CD1c-positive myeloid dendritic cell (primary cell): ENCODE measurements around the gene WDFY4.

Source experiments
- DNase-seq: peaks from one replicate; pipeline ENCODE4 v3.0.0-alpha.2; 2016; ENCODE audit errors: extremely low spot score

Gene WDFY4

DNA sequence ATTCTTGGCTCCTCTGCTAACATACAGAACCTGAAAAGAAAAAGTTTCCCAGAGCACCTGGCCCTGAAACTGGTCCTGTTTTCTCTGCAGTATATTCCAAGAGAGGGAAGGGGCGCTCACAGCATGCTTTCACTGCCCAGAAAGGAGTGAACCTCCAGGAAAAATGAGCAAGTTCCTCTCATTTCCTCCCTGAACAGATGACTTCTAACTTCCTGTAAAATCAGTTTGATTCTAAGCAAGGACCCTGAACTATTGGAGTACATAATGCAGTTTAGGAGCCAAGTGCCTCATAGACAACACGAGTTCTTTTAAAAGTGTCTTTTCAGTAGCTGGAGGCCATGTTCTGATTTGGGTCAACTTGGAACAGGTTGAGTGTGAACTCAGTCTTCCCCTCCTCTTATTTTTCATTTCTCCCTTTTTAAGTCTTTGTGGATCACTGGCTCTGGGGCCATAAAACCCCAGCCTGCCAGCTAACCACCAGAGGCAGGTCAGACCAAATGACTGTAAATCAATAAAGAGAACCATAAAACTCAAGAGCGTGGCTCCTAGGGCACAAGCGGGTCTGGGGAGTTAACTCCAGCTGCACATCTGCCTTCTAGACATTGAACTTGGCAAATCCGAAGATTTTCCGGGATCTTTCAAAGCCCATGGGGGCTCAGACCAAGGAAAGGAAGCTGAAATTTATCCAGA lies 260.9 kb downstream of the WDFY4 start:
- DNase-seq, result no peak

DNA sequence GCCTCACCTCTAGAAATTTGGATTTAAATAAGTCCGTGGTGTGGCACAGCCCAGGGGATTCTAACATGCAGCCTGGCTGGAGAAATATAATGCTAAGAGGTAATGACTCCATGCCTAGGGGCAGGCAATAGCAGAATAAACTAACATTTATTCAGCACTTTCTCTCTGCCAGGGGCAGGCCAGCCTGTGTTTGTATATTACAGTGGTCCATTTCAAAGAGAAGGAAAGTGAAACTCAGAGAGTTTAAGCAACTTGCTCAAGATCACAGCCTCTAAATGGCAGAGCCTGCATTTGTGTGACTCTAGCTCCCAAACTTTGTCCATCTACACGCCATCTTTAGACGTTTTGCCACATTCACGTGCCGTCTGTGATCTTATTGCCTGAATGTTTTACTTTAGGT lies 261.7 kb downstream of the WDFY4 start:
- no peak for DNase-seq

DNA sequence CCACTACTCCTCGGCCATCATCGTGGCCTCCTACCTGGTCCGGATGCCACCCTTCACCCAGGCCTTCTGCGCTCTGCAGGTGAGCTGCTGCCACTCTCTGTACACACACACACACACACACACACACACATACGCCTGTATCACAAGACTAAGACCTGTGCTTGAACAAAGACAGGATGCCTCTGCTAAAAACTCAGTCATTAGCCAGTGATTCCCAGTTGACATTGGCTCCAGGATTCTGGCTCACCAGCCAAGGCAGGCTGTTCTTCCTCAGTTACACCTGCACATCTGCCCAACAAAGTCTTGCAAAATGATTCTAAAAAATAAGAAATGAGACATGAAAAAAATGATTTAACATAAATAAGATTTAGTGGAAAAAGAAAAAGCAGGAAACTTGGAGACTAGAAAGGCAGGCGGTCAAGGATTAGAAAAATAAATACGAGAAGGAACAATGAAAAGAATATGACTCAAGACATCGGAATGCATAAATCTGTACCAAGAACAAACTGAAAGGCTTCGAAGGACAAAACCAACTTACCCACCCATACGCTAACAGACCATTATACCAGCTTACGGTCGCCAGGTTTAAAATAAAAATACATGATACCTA lies 262.3 kb downstream of the WDFY4 start:
- DNase-seq, result no peak

DNA sequence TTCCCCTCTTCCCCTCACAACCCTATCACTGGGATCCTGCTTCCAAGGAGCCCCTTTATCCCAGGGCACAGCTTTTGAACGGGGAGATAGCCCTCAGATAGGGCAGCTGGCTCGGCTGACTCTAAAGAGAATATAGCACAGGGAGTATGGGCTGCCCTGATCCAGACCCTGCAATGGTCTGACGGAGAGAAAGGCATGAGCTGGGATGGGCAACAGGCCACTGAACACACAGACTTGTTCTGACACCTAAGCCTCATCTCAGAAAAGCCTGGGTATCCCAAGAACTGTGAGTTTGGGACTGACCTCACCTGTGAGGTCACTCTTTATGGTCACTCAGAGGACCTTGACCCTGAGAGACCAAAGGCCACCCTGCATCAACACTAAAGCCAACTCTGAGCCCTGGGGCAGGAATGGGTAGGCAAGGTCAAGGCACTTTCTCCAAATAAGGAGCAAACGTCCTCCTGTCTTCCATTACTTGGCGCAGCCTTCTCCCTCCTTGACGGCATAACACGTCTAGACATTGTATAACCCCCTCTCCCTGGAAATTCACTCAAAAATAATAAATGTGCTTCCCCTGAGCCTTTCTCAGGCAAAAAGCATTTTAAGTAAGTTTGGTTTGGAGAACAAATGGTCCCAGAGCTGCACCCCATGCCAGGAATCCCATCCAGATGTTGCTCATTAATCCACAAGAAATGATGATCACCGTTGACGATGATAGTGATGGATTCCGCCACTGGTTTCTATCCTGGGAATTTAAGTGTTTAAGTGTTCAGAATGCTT lies 263.2 kb downstream of the WDFY4 start:
- no peak for DNase-seq

DNA sequence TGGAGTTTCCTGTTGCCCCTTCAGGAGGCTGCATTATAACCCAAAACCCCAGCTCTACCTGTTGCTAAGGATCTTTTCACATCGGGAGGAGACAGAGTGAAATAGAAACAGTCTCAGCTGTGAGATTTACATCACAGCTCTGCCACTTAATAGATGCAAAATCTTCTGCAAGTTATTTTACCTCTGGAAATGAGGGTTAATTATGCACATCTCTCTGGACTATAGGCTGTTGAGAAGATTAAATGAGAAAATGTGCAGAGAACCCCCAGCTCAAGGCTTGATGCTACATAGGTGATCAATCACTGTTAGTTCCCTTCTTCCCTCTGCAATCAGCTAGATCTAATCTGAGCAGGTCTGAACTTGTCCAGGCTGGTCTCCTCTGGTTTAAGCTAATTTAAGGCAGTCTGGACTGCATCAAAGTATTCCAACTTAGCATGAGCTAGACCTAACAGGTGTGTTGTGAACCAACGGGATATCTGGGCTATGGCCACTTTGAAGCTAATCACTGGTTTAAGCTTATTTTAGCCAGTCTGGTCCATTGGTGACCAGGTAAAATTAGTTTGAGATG lies 263.9 kb downstream of the WDFY4 start:
- DNase-seq, result no peak

DNA sequence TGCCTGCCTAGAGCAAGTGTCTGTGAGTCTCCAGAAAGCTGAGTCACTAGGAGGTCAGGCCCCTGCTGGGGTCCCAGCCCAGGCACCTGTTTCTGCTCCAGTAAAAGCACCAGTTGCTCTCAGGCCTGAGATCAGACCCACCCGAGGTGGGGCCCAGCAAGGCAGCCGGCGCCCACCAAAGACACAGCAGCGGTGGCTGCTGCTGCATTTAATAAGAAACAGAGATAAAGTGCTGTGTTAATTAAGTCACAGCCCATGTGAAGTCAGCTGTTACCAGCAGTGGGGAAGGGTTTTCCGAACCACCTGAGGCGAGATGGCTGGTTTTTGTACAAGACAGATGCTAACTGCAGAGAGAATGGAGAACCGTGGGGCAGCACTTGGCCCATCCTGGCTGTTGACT lies 267.0 kb downstream of the WDFY4 start:
- DNase-seq, result no peak

DNA sequence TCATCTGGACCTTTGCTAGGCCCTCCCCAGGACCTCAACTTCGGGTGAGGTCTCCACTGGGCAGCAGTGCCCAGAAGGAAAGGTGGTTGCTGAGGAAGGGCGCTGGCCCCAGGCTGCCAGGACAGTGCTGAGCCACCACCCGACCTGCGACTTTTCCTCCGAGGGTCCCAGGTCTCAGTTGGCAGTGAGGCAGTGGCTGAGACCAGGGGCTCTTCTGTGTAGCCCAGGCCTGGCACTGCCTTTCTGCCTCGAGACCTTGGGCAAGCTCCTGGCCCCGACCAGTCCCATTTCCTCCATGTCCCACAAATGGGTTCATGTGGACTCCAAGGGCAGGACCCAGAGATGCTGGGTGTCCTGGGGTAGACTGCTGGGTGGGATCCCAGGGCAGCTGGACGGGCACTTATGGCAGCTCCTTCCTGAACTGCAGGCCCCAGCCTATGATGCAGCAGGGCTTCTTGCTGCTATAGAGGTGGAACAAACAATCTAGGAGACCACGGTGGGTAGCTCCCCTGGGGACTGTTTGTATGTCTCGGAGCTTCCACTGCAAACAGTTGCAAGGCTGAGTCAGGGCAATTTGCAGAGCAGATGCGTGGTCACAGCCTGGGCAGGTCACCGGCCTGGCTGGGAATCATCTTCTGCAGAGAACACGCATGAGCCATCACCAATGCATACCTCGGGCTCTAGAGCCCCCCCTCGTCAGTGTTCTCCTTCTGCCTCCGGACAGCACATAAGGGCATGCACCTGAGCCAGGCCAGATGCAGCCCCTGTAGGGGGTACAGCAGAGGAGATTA lies 272.9 kb downstream of the WDFY4 start:
- DNase-seq, result no peak

DNA sequence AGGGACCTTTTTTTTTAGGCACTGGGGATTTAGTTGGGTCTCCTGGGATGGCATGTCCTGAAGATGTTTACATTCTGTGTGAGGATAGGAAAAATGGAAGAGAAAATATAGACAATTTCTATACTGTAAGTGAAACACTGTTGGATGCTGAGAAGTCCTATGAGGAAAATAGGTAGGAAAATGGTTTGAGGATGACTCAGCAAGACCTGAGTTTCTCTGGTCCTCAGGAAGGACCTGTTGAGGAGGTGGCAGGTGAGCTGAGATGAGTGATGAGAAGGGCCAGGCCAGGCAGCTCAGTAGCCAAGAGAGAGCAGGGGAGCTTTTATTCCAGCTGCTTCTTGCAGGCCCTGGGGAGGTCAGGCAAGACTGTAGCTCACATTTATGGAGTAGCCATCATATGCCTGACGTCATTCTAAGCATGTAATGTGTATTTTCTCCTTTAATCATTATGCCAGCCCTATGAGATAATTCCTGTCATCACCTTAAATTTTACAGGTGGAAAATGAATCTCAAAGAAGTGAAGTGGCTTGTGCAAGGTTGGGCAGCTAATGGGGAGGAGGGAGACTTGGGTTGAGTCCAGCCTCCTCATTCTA lies 274.0 kb downstream of the WDFY4 start:
- DNase-seq, result no peak

DNA sequence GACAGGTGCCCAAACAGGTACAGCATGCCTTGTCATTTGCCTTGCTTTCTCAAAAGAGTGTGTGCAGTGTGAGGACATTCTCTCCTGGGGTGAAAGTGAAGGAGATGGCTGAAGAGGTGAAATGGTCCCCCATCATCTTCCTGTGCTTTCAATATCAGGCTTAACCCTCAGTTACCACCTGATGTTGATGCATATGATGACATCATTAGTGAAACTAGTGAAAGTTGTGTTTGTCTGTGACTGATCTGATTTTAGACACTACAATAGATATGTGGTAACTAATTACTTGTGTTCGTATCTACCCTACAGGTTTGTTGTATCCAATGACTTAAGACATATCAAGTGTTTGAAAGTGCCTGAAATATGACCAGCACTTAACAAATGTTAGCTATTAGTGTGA lies 279.4 kb downstream of the WDFY4 start:
- no peak for DNase-seq

DNA sequence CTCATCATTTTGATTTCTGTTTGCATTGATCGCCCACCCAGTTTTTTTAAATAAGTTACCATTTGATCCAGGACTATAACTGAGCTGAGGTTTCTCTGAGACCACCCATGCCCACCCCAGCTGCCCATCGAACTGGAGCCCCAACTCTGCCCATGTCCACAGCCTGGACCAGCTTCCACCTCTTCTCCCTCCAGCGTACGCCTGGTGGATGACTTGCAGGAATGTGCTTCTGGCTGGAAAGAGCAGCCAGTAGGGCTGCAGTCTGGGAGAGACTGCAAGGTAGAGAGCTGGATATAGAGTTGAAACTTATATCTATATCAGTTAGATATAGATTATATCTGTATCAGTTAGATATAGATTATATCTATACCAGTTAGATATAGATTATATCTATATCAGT lies 280.8 kb downstream of the WDFY4 start:
- no peak for DNase-seq

DNA sequence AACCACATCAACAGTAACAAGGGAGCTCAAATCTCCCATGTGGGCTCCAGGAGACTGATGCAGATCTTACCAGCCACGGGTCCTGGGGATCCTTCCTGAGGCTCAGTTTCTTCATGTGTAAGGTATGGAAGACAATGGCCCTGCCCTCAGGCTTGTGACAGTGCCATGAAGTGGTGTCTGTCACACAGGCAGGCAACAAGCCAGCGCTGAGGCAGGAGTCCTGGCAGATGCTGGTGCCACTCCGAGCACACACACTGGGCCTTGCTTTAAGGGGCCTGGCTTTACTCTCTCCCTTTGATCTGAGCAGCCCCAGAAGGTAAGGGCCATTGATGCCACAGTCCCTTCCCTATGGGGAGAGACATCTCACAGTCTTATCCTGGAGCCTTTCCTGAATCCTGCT lies 283.4 kb downstream of the WDFY4 start:
- DNase-seq, result no peak

DNA sequence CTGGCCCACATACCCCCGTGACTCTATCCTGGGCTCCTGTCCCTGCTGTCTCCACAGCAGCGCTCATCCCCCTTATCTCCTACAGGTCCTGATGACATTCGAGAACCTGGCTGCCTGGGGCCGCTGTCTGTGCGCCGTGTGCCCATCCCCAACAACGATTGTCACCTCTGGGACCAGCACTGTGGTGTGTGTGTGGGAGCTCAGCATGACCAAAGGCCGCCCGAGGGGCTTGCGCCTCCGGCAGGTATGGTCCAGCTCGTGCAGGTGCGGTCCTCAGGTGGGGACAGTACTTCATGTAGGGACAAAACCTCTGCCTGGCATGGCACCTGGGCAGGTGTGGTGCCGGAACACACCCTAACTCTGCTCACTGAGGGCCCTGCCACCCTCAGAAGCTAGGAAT lies 285.4 kb downstream of the WDFY4 start:
- DNase-seq, result no peak

DNA sequence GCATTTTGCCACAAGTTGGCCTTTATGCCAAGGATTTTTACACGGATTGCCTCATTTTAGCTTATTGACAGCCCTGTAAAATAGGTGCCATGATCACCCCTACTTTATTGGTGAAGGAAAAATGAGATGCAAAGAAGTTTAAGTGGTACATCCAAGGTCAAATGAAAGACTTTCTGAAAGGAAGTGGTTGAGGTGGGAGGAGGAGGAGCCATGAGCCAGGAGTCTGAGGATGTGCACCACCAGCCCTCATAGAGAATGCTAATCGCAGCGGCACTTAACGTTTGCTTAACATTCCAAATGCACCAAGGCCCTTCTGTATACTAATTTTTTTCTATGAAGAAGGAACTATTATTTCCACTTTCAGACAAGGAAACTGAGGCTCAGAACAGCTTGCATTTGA lies 286.0 kb downstream of the WDFY4 start:
- no peak for DNase-seq

DNA sequence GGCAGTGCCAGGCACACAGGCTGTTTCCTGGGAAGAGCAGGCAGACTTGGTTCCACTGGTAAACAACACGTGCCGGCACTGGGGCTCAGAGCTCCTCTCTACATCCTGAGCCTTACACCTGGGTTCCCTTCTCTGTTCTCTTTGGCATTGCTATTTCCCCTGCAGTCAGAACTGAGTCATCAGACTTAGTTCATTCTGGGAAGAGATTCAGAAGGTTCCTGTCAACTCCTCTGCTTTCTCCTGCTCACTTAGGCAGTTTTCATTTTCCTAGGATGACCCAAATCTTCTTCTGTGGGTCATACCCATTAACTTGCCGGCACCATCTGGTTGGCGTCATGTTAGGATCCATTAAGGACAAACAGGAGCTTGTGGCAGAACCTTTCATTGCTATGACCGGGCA lies 288.4 kb downstream of the WDFY4 start:
- no peak for DNase-seq

DNA sequence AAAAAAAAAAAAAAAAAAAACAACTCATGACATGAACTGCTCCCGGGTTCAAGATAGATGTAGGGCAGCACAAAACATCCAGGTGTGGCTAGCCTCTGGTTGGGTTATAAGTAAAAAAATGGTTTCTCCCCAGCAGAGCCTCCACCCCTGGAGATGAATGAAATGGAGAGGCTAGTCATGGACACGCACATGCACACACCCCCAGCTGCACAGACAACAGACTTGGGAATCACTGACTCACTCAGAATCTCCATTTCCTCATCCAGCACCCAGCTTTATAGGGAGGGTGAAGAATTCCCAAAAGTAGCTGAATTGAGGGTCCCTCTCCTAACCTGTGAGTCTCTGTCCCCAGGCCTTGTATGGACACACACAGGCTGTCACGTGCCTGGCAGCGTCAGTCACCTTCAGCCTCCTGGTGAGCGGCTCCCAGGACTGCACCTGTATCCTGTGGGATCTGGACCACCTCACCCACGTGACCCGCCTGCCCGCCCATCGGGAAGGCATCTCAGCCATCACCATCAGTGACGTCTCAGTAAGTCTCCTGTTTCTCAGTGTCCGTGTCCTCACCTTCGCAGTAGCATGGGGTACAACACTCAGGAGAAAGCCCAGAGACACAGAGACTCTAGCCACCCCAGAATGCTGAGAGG lies 290.0 kb downstream of the WDFY4 start:
- DNase-seq, result no peak

DNA sequence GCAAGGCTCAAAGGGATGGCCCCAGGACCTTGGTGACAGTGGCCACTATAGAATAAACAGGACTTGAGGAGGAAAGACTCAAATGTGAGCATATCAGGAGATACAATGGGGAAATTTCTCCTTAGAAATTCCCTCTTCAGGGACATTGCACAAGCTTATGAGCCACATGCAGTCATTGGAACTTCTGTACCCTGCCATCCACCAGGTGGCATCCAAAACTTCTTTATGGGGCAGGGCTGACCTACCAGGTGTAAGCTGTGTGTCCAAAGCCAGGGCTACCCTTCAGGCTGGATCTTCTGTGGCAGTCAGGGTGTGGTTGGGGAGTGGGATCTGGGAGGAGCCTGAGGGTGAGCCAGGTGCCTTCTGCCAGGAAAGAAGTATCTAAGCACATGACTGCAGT lies 291.5 kb downstream of the WDFY4 start:
- no peak for DNase-seq

DNA sequence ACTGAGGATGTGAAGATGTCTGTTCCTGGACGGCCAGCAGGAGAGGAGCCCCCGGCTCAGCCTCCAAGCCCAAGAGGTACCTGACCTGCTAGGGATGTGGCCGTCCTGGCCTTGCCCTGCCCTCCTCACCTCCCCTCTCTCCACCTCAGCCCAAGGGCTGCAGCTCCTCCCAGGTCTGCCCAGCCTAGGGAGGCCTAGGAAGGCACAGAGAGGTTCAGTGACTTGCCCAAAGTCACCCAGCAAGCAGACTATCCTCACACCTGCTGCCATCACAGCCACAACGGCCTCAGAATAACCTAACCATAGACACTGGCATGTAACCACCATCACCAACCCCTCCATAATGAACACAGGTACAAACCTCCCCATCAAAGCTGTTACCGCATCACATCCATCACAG lies 293.6 kb downstream of the WDFY4 start:
- no peak for DNase-seq

DNA sequence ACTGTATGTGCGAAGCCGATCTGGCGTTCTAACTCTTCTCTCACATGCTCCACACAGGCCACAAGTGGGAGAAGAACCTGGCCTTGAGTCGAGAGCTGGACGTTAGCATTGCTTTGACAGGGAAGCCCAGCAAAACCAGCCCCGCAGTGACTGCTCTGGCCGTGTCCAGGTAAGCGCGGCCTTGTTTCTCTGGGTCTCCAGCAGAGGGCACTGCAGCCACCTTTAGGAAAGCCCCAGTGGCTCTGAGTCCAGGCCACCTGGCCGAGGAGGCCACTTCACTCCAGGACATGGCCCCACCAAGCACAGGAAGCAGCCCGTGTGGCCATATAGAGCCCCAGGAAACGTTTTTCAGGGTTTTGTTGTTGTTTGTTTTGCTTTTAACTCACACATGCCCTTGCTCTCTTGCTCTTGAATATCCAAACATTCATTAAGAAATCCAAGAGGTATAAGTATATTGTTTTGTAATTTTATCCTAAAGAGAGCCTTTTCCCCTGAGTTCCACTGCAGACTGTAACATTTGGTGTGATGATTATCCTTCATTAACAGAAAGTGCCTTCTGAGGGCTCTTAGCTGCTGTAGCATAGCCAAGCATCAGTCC lies 296.7 kb downstream of the WDFY4 start:
- peak; percentile 39 for DNase-seq

DNA sequence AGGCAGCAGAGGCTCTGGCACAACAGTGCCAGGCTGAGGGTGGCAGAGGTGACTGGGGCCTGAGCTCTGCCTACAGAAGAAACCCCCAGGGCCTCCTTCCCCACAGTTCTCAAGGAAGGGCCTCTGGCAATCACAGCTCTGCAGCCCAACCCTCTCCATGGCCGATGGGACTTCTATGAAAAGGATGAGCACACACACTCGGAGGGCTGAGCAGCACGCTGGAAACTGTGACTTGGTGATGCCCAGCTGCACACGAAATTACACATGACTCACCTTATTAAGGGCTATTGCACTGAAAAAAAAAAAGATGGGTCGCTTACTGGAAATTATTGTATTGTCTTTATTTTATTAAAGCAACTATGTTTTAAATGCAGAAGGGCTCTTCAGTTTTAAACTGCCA lies 297.9 kb downstream of the WDFY4 start:
- DNase-seq, result no peak

DNA sequence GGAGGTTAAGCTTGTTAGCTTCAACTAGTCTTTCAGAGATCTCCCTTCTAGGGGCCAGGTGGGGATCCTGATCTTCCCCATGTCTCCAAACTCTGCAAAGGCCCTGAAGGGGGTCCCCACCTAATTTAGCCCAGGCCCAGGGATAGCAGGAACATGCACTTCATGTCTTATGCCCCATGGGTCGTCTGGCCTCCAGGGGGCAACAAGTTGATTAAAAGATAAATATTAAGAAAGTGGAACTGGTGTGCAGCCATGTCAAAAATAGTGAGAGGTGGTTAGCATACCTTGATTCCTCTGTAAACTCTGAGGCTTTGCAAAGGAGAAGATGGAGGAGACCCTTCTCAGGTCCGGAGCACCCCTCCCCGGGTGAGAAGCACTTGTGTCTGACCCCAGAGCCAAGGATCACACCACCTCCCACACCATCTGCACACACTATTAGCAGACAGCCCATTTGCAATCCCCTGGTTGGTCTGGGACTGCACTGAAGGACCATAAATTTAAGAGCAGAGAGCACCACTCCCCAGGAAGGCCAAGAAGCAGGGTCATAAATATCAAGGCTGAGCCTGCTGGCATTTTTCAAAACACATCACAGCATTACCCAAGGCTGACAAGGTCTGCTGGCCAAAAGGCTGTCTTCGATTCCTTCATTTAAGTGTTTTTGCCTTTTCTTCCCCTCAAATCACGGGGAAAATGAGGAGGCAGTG lies 299.1 kb downstream of the WDFY4 start:
- no peak for DNase-seq
